ENCODE measurements around the gene IBA57.

DNA sequence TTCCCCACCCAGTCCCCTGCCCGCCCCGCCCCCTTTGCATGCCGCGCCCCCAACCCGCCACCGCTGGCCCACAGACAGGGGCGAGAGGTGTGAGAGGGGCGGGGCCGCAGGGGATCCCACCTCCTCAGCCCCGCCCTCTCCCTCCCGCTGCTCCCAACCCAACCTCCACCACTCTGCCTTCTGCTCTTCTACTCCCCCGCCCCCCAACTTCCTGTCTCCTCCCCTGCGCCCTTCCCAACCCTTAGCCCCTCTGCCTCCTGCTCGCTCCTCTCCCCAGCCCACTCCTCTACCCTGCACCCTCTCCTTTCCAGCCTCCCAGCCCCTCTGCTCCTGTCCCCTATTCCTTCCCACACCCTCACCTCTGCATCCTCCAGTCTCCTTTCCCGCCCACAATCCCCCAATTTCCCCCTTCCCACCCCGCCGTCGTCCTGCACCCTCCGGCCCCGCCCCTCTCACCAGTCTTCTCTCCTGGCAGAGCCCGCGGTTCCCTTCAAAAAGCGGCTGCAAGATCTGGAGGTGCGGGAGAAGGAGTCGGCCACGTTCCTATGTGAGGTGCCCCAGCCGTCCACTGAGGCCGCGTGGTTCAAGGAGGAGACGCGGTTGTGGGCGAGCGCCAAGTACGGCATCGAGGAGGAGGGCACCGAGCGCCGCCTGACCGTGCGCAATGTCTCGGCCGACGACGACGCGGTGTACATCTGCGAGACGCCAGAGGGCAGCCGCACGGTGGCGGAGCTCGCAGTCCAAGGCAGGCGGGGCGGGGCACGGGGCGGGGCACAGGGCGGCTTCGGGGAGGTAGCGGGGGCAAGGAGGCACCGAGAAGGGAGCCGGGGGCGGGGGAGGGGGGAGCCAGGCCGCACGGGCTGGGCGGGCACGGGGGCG is 47.6 kb downstream of the IBA57 start:
- TF ChIP-seq, protein P1, sequence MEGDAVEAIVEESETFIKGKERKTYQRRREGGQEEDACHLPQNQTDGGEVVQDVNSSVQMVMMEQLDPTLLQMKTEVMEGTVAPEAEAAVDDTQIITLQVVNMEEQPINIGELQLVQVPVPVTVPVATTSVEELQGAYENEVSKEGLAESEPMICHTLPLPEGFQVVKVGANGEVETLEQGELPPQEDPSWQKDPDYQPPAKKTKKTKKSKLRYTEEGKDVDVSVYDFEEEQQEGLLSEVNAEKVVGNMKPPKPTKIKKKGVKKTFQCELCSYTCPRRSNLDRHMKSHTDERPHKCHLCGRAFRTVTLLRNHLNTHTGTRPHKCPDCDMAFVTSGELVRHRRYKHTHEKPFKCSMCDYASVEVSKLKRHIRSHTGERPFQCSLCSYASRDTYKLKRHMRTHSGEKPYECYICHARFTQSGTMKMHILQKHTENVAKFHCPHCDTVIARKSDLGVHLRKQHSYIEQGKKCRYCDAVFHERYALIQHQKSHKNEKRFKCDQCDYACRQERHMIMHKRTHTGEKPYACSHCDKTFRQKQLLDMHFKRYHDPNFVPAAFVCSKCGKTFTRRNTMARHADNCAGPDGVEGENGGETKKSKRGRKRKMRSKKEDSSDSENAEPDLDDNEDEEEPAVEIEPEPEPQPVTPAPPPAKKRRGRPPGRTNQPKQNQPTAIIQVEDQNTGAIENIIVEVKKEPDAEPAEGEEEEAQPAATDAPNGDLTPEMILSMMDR (IDR thresholded peaks at IDR 0.05 in 4 of 5, conservative IDR thresholded peaks at IDR 0.05 in 1 of 5): peak in 4 of 5 experiments; percentile 29 to 63 (median 44)
- peak; percentile 6 to 15 for TF ChIP-seq POLR2A (IDR thresholded peaks at IDR 0.05)
